Spleen (tissue), 7 donors: Measurements from ENCODE around the gene BTRC.

ENCODE experiments used
- CTCF ChIP-seq, 11 experiments: fragments of 200-600 bp in 7 of 11; fragments of 450-650 bp in 4 of 11; sonication (generic) in 4 of 11; IDR thresholded peaks in 8 of 11; conservative IDR thresholded peaks in 3 of 11; 1 replicate in 7 of 11; 2 replicates in 4 of 11; pipeline versions ENCODE4 v1.4.0 to v1.8.0; 2016 to 2021; ENCODE audit warnings: antibody characterized with exemption in 11 of 11, inconsistent platforms in 4 of 11, mild to moderate bottlenecking in 1 of 11
- POLR2A ChIP-seq, 3 donors: fragments of 450-650 bp; IDR thresholded peaks; one replicate each; pipeline ENCODE4 v1.5.1; 2017; ENCODE audit warnings: antibody characterized with exemption in 3 of 3, mild to moderate bottlenecking in 1 of 3
- donor health status: DM: no; HTN: no; CAD: no; lungs with moderate emphysema.
- donor health status: DM: no; HTN: no; CAD: no.
- donor health status: DM: no; HTN: no; CAD: no.

- TF ChIP-seq CTCF (IDR thresholded peaks at IDR 0.05 in 8 of 11, conservative IDR thresholded peaks at IDR 0.05 in 3 of 11), result no peak
- TF ChIP-seq POLR2A (IDR thresholded peaks at IDR 0.05), result no peak
Observed at GRCh38 chr10:101414034-101414433, 60.1 kb downstream of the BTRC start.
